ENCODE results near the gene NEDD8.

The NEDD8 gene

DNA sequence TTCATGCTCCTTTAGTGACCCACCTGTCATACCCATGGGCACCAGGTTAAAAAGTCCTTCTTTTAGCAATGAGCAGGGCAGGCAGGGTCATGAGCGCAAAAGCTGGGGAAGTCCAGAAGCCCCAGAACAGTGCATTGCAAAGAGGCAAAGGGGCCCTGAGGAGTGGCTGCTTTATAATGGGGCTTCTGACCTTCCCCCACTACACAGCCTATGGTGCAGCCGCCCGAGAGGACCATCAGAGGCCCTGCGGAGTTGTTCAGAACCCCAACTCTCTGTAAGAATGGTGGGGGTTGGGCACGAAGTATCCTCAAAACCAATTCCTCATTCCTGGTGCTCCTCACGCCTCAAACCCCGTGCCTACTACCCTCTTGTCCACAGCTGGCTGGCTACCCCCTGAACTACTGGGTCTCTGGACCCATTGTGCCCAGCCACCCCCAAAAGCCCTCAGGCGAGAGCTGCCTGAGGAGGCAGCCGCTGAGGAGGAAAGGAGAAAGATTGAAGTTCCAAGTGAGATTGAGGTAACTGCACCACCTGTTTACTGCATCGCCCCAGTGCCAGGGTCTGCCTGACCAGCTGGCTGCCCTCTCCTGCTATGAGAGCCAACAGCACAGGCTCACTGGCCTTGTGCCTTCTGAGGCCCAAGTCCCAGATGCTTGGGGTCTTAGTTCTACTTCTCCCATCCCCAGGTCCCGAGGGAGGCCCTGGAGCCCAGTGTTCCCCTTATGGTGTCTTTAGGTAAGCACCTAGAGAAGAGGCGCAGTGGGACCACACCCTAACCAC lies 53.6 kb downstream of the NEDD8 start:
- TF ChIP-seq, protein P1, sequence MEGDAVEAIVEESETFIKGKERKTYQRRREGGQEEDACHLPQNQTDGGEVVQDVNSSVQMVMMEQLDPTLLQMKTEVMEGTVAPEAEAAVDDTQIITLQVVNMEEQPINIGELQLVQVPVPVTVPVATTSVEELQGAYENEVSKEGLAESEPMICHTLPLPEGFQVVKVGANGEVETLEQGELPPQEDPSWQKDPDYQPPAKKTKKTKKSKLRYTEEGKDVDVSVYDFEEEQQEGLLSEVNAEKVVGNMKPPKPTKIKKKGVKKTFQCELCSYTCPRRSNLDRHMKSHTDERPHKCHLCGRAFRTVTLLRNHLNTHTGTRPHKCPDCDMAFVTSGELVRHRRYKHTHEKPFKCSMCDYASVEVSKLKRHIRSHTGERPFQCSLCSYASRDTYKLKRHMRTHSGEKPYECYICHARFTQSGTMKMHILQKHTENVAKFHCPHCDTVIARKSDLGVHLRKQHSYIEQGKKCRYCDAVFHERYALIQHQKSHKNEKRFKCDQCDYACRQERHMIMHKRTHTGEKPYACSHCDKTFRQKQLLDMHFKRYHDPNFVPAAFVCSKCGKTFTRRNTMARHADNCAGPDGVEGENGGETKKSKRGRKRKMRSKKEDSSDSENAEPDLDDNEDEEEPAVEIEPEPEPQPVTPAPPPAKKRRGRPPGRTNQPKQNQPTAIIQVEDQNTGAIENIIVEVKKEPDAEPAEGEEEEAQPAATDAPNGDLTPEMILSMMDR (IDR thresholded peaks at IDR 0.05), result no peak
- Histone ChIP-seq H3K4me1 (ENCODE audit: control insufficient read depth in 1 of 2, insufficient read depth in 1 of 2, low read depth in 1 of 2, low read length in 1 of 2) (peaks cover 6 to 9% of the 10 kb centered on the region in 2 experiments), H3K9me3 (no peaks in the 10 kb centered on the region), H3K27me3 (no peaks in the 10 kb centered on the region), H3K4me3 (ENCODE audit: low read depth in 1 of 2, low read length in 1 of 2) (no peak overlapping the region), H3K36me3 (peaks cover 99% of the 10 kb centered on the region), H3K27ac (no peak overlapping the region)

DNA sequence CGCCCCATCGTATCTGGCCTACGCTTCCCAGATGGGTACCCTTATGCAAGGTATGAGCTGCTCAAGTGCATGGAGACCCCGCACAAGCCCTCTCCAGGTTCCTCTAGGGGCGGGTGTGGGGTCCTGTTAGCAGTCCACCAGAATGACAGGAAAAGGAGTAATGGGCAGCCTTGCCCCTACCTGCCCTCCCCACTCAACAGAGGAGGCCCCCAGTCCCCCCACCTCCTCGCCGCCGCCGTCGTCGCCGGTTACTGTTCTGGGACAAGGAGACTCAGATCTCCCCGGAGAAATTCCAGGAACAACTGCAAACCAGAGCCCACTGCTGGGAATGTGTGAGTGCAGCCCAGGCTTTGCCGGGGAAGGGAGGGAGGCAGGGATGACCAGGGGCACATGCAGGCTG lies 54.3 kb downstream of the NEDD8 start:
- Histone ChIP-seq H3K4me1 (ENCODE audit: control insufficient read depth in 1 of 2, insufficient read depth in 1 of 2, low read depth in 1 of 2, low read length in 1 of 2) (peaks cover 6 to 9% of the 10 kb centered on the region in 2 experiments), H3K27me3 (peaks cover under 1% of the 10 kb centered on the region), H3K9me3 (no peaks in the 10 kb centered on the region), H3K36me3 (peaks cover 99% of the 10 kb centered on the region), H3K4me3 (ENCODE audit: low read depth in 1 of 2, low read length in 1 of 2) (no peak overlapping the region), H3K27ac (no peak overlapping the region)
- TF ChIP-seq, protein P1 (IDR thresholded peaks at IDR 0.05), result no peak

DNA sequence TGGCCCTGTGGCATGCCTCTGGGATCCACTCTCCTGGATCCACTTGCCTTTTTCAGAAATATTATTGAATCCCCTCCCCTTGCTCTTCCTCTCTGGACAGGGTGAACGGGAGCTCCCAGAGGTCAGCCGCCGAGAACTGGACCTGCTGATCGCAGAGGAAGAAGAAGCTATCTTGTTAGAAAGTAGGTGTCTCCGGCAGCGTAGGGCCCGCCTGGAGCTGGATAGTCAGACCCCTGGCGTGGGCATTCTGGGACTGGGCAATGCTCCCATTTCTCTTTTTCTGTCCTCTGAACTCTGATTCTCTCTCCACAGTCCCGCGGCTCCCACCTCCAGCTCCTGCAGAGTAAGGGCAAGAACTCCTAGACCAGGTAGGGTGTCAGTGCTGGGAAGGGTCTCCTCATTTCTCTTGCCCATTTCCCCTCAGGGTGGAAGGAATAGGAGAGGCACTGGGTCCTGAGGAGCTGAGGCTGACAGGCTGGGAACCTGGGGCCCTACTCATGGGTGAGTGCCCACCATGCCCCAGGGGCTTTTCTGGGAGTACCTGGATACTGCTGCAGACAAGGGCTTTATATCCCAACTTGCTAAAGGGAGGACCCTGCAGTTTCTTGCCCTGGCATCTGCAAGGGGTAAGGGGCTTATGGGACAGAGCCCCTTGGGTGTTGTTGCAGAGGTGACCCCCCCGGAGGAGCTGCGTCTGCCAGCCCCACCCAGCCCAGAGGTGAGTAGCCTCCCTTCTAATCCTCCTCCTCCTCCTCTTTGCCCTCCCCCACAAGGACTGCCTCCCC lies 54.9 kb downstream of the NEDD8 start:
- H3K27ac ChIP-seq, result no peak overlapping the region
- H3K9me3 ChIP-seq, result no peaks in the 10 kb centered on the region
- H3K27me3 ChIP-seq, result peaks cover 7% of the 10 kb centered on the region
- TF ChIP-seq, protein P1 (IDR thresholded peaks at IDR 0.05), result no peak
- H3K4me3 ChIP-seq (ENCODE audit: low read depth in 1 of 2, low read length in 1 of 2), result no peak overlapping the region
- peaks cover 12 to 15% of the 10 kb centered on the region in 2 experiments for H3K4me1 ChIP-seq (ENCODE audit: control insufficient read depth in 1 of 2, insufficient read depth in 1 of 2, low read depth in 1 of 2, low read length in 1 of 2)
- peaks cover 99% of the 10 kb centered on the region for H3K36me3 ChIP-seq

DNA sequence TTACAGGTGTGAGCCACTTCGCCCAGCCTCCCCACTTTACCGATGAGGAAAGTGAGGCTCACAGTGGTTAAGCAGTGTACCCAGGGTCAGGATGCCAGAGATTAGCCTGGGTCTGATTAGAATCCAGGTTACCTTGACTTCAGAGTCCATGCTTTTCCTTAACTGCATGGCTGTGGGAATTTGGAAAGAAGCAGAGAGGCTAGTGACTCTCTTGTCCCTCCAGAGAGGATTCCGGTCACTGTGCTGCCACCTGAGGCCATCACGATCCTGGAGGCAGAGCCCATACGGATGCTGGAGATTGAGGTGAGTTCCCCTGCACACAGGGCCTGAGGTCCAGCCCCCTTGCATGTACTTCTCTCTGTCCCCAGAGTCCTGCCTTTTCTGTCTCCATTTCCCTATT lies 55.6 kb downstream of the NEDD8 start:
- Histone ChIP-seq H3K36me3 (peaks cover 96% of the 10 kb centered on the region), H3K27ac (no peak overlapping the region), H3K4me3 (ENCODE audit: low read depth in 1 of 2, low read length in 1 of 2) (no peak overlapping the region), H3K27me3 (peaks cover 13% of the 10 kb centered on the region), H3K9me3 (no peaks in the 10 kb centered on the region), H3K4me1 (ENCODE audit: control insufficient read depth in 1 of 2, insufficient read depth in 1 of 2, low read depth in 1 of 2, low read length in 1 of 2) (peaks cover 19 to 21% of the 10 kb centered on the region in 2 experiments)
- TF ChIP-seq, protein P1 (IDR thresholded peaks at IDR 0.05), result no peak

DNA sequence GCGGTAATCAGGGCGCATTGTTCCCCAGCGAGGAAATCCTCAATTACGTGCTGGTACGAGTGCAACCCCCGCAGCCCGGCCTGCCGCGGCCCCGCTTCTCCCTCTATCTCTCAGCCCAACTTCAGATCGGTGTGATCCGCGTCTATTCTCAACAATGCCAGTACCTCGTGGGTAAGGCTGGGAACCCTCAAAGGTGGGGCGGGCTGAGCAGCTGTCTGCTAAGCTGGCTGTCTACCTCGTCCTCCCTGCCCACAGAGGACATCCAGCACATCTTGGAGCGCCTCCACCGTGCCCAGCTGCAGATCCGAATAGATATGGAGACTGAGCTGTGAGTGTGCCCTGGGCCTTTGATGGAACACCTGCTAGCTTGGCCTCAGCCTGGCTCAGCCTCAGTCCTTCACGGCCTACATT lies 59.3 kb downstream of the NEDD8 start:
- Histone ChIP-seq H3K36me3 (peaks cover 87% of the 10 kb centered on the region), H3K4me3 (ENCODE audit: low read depth in 1 of 2, low read length in 1 of 2) (no peak overlapping the region), H3K27me3 (peaks cover 17% of the 10 kb centered on the region), H3K4me1 (ENCODE audit: control insufficient read depth in 1 of 2, insufficient read depth in 1 of 2, low read depth in 1 of 2, low read length in 1 of 2) (peaks cover 39 to 49% of the 10 kb centered on the region in 2 experiments), H3K9me3 (no peaks in the 10 kb centered on the region), H3K27ac (no peak overlapping the region)
- TF ChIP-seq, protein P1 (IDR thresholded peaks at IDR 0.05), result no peak

Measured in neutrophil (primary cell).